Suprapubic skin (tissue), 3 donors: ENCODE results near the gene LRRN1.
"Not testable (repeated sequence)": the region's sequence is repeated elsewhere in the genome, so short reads cannot be mapped to it uniquely, and the experiment has no call there.

Experiments
- EP300 ChIP-seq: sonication (generic); formaldehyde crosslinking; IDR thresholded peaks from one replicate; pipeline ENCODE4 v1.6.1; 2017; ENCODE audit warnings: antibody characterized with exemption
- TF ChIP-seq, protein P1 (sequence below), 2 donors: fragments of 200-600 bp in 1 of 2; fragments of 450-650 bp in 1 of 2; sonication (generic) in 1 of 2; IDR thresholded peaks; one replicate each; pipeline ENCODE4 v1.5.1; 2016 to 2019; ENCODE audit warnings: antibody characterized with exemption in 2 of 2, mild to moderate bottlenecking in 1 of 2, moderate library complexity in 1 of 2

- TF ChIP-seq EP300 = not testable (repeated sequence)
- TF ChIP-seq, protein P1, sequence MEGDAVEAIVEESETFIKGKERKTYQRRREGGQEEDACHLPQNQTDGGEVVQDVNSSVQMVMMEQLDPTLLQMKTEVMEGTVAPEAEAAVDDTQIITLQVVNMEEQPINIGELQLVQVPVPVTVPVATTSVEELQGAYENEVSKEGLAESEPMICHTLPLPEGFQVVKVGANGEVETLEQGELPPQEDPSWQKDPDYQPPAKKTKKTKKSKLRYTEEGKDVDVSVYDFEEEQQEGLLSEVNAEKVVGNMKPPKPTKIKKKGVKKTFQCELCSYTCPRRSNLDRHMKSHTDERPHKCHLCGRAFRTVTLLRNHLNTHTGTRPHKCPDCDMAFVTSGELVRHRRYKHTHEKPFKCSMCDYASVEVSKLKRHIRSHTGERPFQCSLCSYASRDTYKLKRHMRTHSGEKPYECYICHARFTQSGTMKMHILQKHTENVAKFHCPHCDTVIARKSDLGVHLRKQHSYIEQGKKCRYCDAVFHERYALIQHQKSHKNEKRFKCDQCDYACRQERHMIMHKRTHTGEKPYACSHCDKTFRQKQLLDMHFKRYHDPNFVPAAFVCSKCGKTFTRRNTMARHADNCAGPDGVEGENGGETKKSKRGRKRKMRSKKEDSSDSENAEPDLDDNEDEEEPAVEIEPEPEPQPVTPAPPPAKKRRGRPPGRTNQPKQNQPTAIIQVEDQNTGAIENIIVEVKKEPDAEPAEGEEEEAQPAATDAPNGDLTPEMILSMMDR (IDR thresholded peaks at IDR 0.05) = not testable (repeated sequence)
These were observed 88.1 kb downstream of the LRRN1 start for GRCh38 chr3:3887311-3887710.
